ENCODE results near the gene MRGPRX1.
"Not testable (repeated sequence)": the region's sequence is repeated elsewhere in the genome, so short reads cannot be mapped to it uniquely, and the experiment has no call there.

Gene MRGPRX1

DNA sequence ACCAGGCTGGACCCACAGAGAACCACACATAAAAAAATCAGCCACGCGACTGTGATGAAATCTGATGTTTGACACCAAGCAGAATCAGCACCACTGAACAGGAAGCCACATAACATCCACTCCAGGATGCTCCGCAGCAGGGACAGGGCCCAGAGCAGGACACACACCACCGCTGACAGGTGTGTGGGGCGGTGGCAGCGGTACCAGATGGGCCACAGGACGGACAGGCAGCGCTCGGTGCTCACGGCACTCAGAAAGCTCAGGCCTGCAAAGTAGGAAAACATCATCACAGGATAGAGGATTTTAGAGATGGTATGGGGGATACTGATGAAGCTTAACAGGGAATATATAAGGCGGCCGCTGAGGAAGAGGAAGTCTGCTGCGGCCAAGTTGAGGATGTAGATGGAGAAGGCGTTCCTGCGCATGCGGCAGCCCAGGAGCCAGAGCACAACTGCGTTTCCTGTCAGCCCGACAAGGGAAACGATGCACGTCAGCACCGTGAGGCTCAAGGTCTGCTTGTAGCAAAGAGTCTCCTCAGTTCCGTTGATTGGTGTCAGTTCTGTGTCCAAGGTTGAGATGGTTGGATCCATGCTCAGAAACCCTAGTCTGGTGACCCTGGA, 4.9 kb downstream of the MRGPRX1 start:
- H3K36me3 ChIP-seq (ENCODE audit: control insufficient read depth in 5 of 5, insufficient read depth in 5 of 5, low read length in 5 of 5), result no peaks in the 10 kb centered on the region

DNA sequence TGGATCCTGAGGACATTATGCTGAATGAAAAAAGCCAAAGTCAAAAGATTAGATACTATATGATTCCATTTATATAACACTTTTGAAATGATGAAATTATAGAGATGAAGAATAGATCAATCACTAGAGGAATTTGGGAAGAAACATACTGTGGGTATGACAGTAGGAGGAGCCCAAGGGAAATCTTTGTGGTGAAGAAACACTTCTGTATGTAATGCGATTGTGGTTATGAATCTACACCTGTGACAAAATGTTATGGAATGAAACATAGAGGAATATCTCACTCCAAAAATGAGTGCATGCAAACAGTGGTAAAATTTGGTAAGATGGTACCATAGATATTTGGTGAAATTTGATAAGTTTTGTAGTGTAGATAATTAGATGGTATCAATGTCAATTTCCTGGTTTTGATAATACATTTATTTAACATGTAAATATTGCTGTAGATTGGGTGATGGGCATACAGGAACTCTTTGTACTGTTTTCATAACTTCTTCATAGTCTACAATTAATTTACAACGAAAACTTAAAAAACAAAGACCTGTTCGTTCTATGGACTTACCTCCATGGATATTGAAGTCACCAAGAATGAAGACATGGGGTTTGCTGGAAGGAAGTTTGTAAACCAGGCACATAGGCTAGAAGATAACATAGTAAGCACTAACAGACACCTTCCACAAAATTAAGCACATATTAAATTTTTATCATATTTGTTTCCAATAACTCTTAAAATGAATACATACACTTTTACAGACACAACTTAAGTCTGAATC, 11.5 kb downstream of the MRGPRX1 start:
- Histone ChIP-seq H3K4me1 (ENCODE audit: control insufficient read depth in 5 of 5, insufficient read depth in 5 of 5, low read length in 5 of 5) (no peaks in the 10 kb centered on the region), H3K27me3 (ENCODE audit: control insufficient read depth in 5 of 5, insufficient read depth in 4 of 5, low read length in 5 of 5) (no peaks in the 10 kb centered on the region), H3K27ac (ENCODE audit: low read depth, low read length) (no peak overlapping the region), H3K9ac (ENCODE audit: low read length in 5 of 5) (no peak overlapping the region), H3K4me3 (ENCODE audit: low read depth in 1 of 5, low read length in 5 of 5) (no peak overlapping the region), H3K9me3 (ENCODE audit: control insufficient read depth in 5 of 5, low read length in 5 of 5) (peaks cover 0 to 4% (median 0%) of the 10 kb centered on the region in 5 donors), H3K36me3 (ENCODE audit: control insufficient read depth in 5 of 5, insufficient read depth in 5 of 5, low read length in 5 of 5) (no peaks in the 10 kb centered on the region)

More for the DNA sequence above, 4.9 kb downstream of the MRGPRX1 start:
- H3K27ac ChIP-seq (ENCODE audit: low read depth, low read length), result no peak overlapping the region
- H3K4me1 ChIP-seq (ENCODE audit: control insufficient read depth in 5 of 5, insufficient read depth in 5 of 5, low read length in 5 of 5), result no peaks in the 10 kb centered on the region
- no peaks in the 10 kb centered on the region for H3K9me3 ChIP-seq (ENCODE audit: control insufficient read depth in 5 of 5, low read length in 5 of 5)
- H3K4me3 ChIP-seq (ENCODE audit: low read depth in 1 of 5, low read length in 5 of 5), result no peak overlapping the region
- H3K9ac ChIP-seq (ENCODE audit: low read length in 5 of 5), result no peak overlapping the region
- H3K27me3 ChIP-seq (ENCODE audit: control insufficient read depth in 5 of 5, insufficient read depth in 4 of 5, low read length in 5 of 5), result no peaks in the 10 kb centered on the region

DNA sequence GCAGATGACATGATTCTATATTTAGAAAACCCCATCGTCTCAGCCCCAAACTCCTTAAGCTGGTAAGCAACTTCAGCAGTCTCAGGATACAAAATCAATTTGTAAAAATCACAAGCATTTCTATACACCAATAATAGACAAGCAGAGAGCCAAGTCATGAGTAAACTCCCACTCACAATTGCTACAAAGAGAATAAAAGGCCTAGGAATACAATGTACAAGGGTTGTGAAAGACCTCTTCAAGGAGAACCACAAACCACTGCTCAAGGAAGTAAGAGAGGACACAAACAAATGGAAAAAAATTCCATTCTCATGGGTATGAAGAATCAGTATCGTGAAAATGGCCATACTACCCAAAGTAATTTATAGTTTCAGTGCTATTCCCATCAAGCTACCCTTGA, 13.8 kb downstream of the MRGPRX1 start:
- not testable (repeated sequence) for H3K9ac ChIP-seq (ENCODE audit: low read length in 5 of 5); H3K36me3 ChIP-seq (ENCODE audit: control insufficient read depth in 5 of 5, insufficient read depth in 5 of 5, low read length in 5 of 5); H3K4me1 ChIP-seq (ENCODE audit: control insufficient read depth in 5 of 5, insufficient read depth in 5 of 5, low read length in 5 of 5); H3K4me3 ChIP-seq (ENCODE audit: low read depth in 1 of 5, low read length in 5 of 5); H3K9me3 ChIP-seq (ENCODE audit: control insufficient read depth in 5 of 5, low read length in 5 of 5); H3K27ac ChIP-seq (ENCODE audit: low read depth, low read length); H3K27me3 ChIP-seq (ENCODE audit: control insufficient read depth in 5 of 5, insufficient read depth in 4 of 5, low read length in 5 of 5)

DNA sequence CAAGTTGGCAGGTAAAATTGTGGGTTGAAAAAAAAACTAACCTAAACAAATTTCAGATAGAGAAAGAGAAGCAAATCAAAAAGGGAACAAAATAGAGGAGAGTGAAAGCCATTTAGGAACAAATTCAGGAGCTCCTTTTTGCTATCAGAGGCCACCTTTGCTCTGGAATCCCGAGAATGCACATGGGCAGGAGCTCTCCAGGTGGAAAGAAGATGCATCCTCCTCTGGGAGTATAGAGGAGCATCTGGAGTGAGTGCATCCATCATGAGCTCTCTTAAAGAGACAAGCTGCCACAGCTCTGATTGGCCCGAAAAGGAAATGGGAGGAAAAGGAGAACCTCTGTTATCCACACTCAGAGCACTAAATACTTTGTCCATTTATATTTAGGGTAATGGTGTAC, 26.3 kb downstream of the MRGPRX1 start:
- H3K9me3 ChIP-seq (ENCODE audit: control insufficient read depth in 5 of 5, low read length in 5 of 5), result peaks cover 0 to 2% (median 0%) of the 10 kb centered on the region in 5 donors
- no peak overlapping the region for H3K27ac ChIP-seq (ENCODE audit: low read depth, low read length)
- H3K4me1 ChIP-seq (ENCODE audit: control insufficient read depth in 5 of 5, insufficient read depth in 5 of 5, low read length in 5 of 5), result no peaks in the 10 kb centered on the region
- no peaks in the 10 kb centered on the region for H3K36me3 ChIP-seq (ENCODE audit: control insufficient read depth in 5 of 5, insufficient read depth in 5 of 5, low read length in 5 of 5)
- H3K27me3 ChIP-seq (ENCODE audit: control insufficient read depth in 5 of 5, insufficient read depth in 4 of 5, low read length in 5 of 5), result no peaks in the 10 kb centered on the region
- H3K9ac ChIP-seq (ENCODE audit: low read length in 5 of 5), result no peak overlapping the region
- H3K4me3 ChIP-seq (ENCODE audit: low read depth in 1 of 5, low read length in 5 of 5), result no peak overlapping the region

DNA sequence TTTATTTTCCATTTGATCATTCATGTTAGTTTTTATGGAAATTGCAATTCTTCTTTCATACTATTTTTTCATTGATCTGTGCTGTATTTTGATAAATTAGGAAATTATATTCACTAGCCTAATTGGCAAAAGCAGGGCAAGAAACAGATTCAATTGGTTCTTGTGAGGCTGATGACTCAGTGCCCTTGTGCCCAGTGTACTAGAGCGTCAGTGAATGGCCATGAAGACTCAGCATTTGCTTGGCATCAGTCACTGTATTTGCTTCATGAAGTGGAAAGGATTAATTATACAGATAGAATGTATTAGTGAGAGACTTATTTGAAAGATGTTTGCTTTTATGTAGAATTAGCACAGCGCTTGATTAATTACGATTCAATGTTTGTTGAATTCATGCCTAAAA, 31.8 kb downstream of the MRGPRX1 start:
- H3K9ac ChIP-seq (ENCODE audit: low read length in 5 of 5), result no peak overlapping the region
- H3K4me1 ChIP-seq (ENCODE audit: control insufficient read depth in 5 of 5, insufficient read depth in 5 of 5, low read length in 5 of 5), result no peaks in the 10 kb centered on the region
- no peak overlapping the region for H3K4me3 ChIP-seq (ENCODE audit: low read depth in 1 of 5, low read length in 5 of 5)
- peaks cover 0 to 2% (median 0%) of the 10 kb centered on the region in 5 donors for H3K9me3 ChIP-seq (ENCODE audit: control insufficient read depth in 5 of 5, low read length in 5 of 5)
- no peaks in the 10 kb centered on the region for H3K36me3 ChIP-seq (ENCODE audit: control insufficient read depth in 5 of 5, insufficient read depth in 5 of 5, low read length in 5 of 5)
- no peaks in the 10 kb centered on the region for H3K27me3 ChIP-seq (ENCODE audit: control insufficient read depth in 5 of 5, insufficient read depth in 4 of 5, low read length in 5 of 5)
- no peak overlapping the region for H3K27ac ChIP-seq (ENCODE audit: low read depth, low read length)

DNA sequence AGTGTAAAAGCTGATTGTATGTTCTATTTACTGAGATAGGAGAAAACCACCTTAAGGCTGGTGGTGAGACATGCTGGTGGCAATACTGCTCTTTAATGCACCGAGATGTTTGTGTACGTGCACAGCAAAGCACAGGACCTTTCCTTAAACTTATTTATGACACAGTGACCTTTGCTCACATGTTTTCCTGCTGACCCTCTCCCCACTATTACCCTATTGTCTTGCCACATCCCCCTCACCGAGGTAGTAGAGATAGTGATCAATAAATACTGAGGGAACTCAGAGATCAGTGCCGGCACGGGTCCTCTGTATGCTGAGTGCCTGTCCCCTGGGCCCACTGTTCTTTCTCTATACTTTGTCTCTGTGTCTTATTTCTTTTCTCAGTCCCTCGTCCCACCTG, 38.6 kb downstream of the MRGPRX1 start:
- H3K4me3 ChIP-seq (ENCODE audit: low read depth in 1 of 5, low read length in 5 of 5); H3K27ac ChIP-seq (ENCODE audit: low read depth, low read length); H3K9ac ChIP-seq (ENCODE audit: low read length in 5 of 5); H3K27me3 ChIP-seq (ENCODE audit: control insufficient read depth in 5 of 5, insufficient read depth in 4 of 5, low read length in 5 of 5); H3K4me1 ChIP-seq (ENCODE audit: control insufficient read depth in 5 of 5, insufficient read depth in 5 of 5, low read length in 5 of 5); H3K36me3 ChIP-seq (ENCODE audit: control insufficient read depth in 5 of 5, insufficient read depth in 5 of 5, low read length in 5 of 5); H3K9me3 ChIP-seq (ENCODE audit: control insufficient read depth in 5 of 5, low read length in 5 of 5): not testable (repeated sequence)

DNA sequence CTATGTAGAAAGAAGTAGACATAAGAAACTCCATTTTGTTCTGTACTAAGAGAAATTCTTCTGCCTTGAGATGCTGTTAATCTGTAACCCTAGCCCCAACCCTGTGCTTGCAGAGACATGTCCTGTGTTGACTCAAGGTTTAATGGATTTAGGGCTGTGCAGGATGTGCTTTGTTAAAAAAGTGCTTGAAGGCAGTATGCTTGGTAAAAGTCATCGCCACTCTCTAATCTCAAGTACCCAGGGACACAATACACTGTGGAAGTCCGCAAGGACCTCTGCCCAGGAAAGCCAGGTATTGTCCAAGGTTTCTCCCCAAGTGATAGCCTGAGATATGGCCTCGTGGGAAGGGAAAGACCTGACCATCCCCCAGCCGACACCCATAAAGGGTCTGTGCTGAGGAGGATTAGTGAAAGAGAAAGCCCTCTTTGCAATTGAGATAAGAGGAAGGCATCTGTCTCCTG, 39.0 kb downstream of the MRGPRX1 start:
- not testable (repeated sequence) for H3K4me3 ChIP-seq (ENCODE audit: low read depth in 1 of 5, low read length in 5 of 5); H3K9ac ChIP-seq (ENCODE audit: low read length in 5 of 5); H3K27me3 ChIP-seq (ENCODE audit: control insufficient read depth in 5 of 5, insufficient read depth in 4 of 5, low read length in 5 of 5); H3K9me3 ChIP-seq (ENCODE audit: control insufficient read depth in 5 of 5, low read length in 5 of 5); H3K4me1 ChIP-seq (ENCODE audit: control insufficient read depth in 5 of 5, insufficient read depth in 5 of 5, low read length in 5 of 5); H3K36me3 ChIP-seq (ENCODE audit: control insufficient read depth in 5 of 5, insufficient read depth in 5 of 5, low read length in 5 of 5); H3K27ac ChIP-seq (ENCODE audit: low read depth, low read length)

DNA sequence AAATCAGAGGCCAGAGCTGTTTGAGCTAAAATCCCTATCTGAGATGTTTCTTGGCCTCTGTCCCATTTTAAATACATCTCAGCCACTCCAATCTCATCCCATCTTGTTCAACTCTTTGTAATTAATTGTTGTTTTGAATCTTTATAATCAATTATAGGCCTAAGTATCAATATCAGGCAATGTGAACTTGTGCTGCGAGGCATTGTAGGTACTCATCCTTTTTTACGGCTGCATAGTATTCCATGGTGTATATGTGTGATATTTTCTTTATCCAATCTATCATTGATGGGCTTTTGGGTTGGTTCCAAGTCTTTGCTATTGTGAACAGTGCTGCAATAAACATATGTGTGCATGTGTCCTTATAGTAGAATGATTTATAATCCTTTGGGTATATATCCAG, 47.5 kb downstream of the MRGPRX1 start:
- not testable (repeated sequence) for H3K9me3 ChIP-seq (ENCODE audit: control insufficient read depth in 5 of 5, low read length in 5 of 5); H3K9ac ChIP-seq (ENCODE audit: low read length in 5 of 5); H3K27me3 ChIP-seq (ENCODE audit: control insufficient read depth in 5 of 5, insufficient read depth in 4 of 5, low read length in 5 of 5); H3K27ac ChIP-seq (ENCODE audit: low read depth, low read length); H3K36me3 ChIP-seq (ENCODE audit: control insufficient read depth in 5 of 5, insufficient read depth in 5 of 5, low read length in 5 of 5); H3K4me3 ChIP-seq (ENCODE audit: low read depth in 1 of 5, low read length in 5 of 5); H3K4me1 ChIP-seq (ENCODE audit: control insufficient read depth in 5 of 5, insufficient read depth in 5 of 5, low read length in 5 of 5)

DNA sequence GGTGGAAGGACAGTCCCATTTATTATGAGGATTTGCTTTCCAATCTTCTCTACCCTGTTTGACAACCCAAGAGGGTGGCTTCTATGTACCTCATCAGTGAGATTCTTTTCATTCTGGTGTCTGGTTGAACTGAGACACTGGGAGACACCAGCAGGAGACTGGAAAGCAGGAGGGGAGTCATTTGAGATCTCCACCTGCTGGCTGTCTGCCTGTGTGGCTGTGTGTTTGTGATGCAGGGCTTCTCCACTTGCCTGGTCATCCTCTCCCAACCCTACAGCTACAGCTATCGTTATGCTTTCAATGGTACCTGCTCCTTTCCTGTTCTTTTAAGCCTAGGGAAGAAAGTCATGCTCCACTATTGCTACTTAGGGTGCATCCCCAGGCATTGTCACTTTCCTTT, 48.6 kb downstream of the MRGPRX1 start:
- H3K36me3 ChIP-seq (ENCODE audit: control insufficient read depth in 5 of 5, insufficient read depth in 5 of 5, low read length in 5 of 5), result no peaks in the 10 kb centered on the region
- no peak overlapping the region for H3K27ac ChIP-seq (ENCODE audit: low read depth, low read length)
- peaks cover 0 to 5% (median 0%) of the 10 kb centered on the region in 5 donors for H3K9me3 ChIP-seq (ENCODE audit: control insufficient read depth in 5 of 5, low read length in 5 of 5)
- no peak overlapping the region for H3K9ac ChIP-seq (ENCODE audit: low read length in 5 of 5)
- H3K4me1 ChIP-seq (ENCODE audit: control insufficient read depth in 5 of 5, insufficient read depth in 5 of 5, low read length in 5 of 5), result no peaks in the 10 kb centered on the region
- no peaks in the 10 kb centered on the region for H3K27me3 ChIP-seq (ENCODE audit: control insufficient read depth in 5 of 5, insufficient read depth in 4 of 5, low read length in 5 of 5)
- H3K4me3 ChIP-seq (ENCODE audit: low read depth in 1 of 5, low read length in 5 of 5), result no peak overlapping the region
